Fibroblast of peridontal ligament (primary cell): ENCODE measurements around the gene JPH3.
A peak's percentile ranks its signal among the peaks of the same experiment; 100 is the strongest.

ENCODE experiments used
- DNase-seq: peaks from one replicate; pipeline ENCODE4 v3.0.0-alpha.2; 2010; ENCODE audit errors: extremely low read depth

Gene JPH3

DNA sequence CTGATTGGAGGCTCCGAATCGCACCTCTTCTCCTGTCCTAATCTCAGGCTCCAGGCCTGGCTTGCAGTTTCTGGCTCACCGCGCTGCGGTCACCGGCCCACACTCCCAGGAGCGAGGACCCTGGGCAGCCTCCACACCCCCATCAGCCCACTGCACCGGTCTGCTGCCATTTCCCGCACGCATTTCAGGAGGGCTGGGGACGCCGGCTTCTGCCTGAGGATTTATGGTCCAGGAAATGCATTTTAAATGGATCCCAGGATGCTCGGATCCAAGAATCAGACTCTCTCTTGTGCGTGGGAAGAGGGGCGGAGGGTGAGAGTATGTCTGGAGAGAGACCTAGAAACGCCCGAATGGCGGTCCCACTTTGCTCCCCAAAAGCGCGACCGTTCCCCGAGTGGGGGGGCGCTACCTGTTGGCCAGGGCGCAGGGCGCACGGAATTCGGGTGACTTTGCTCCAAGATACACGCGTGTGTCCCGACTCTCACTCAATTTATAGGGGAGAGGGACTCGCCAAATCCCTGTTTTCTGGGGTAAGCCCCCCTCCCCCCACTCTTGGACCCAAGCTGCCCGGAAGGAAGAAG, 817 bp upstream of the JPH3 start:
- DNase-seq, result no peak

DNA sequence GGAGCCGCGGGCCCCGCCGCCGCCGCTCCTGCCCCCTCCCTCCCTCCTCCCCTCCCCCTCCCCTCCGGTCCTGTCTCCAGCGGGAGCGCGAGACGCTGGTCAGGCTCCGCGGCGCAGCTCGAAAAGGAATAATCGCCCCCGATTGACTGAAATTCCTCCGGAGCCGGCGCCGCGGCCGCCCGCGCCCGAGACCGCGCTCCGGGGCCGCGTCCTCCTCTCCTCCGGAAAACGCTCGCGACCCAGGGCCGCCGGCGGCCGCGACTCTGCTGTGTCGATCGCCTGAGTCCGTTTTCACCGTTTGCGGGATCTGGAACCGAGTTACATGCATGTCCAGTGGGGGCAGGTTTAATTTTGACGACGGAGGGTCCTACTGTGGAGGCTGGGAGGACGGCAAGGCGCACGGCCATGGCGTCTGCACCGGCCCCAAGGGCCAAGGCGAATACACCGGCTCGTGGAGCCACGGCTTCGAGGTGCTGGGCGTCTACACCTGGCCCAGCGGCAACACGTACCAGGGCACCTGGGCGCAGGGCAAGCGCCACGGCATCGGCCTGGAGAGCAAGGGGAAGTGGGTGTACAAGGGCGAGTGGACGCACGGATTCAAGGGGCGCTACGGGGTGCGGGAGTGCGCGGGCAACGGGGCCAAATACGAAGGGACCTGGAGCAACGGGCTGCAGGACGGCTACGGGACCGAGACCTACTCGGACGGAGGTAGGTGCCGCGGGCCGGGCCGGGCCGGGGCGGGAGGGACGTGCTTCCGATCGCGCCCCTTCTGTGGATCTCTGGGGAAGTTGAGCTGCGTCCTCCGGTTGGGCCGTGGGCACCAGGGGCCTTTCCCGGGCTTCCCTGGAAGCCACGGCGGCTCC, 744 bp downstream of the JPH3 start:
- DNase-seq, result no peak

GRCh38 chr16:87603684-87604633, 1.7 kb downstream of the JPH3 start:
- DNase-seq, result no peak

DNA sequence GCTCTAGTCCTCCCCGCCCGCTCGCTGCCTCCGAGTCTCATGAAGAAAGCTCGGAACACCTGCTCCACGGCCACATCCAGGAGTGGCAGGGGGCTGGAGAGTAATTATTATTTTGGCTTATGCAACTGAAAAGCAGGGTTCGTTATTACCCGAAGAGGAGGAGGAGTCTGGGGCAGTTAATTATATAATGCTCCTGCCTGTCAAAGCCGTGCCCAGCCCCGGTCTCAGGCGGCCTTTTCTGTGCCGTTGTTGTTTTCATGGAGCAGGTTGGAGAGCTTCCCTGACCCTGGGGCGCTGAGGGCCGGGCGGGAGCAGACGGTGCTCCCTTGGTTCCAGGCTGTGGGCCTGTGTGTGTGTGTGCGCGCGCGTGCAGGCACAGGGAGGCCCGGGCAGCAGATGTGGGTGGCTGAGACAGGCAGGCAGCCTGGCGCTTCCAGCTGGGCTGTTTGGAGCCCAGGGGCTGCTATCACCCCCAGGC, 2.4 kb downstream of the JPH3 start:
- DNase-seq, result no peak

GRCh38 chr16:87607223-87607622, 4.9 kb downstream of the JPH3 start:
- DNase-seq, result no peak

GRCh38 chr16:87607871-87608270, 5.6 kb downstream of the JPH3 start:
- DNase-seq, result no peak

GRCh38 chr16:87608400-87608985, 6.2 kb downstream of the JPH3 start:
- DNase-seq, result peak; percentile 62

DNA sequence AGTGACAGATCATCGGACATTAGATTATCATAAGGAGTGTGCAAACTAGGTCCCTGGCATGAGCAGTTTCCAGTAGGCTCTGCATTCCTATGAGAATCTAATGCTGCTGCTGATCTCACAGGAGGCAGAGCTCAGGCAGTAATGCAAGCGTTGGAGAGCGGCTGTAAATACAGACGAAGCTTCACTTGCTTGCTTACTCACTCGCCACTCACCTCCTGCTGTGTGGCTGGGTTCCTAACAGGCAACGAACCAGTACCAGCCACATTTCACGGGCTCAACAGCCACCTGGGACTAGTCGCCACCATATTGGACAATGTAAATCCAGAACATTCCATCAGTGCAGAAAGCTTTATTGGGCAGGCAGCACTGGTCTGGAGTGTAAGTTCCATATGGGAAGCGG, 7.7 kb downstream of the JPH3 start:
- DNase-seq, result no peak

DNA sequence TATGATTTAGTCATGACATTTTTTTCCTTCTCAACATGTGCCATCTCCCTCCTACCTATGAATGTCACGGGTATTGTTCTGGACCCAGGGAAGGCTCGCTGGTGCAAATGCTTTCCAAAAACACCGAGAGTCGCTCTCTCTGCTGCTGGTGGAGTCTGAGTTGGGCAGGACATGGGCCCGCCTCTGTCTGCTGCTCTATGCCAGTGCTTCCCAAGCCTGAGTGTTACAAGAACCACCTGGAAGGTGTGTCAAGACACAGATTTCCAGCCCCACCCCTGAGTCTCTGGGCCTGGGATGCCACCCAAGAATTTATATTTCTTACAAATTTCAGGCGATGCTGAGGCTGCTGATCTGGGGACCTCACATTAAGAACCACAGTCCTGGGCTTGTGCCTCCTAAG, 9.1 kb downstream of the JPH3 start:
- no peak for DNase-seq

DNA sequence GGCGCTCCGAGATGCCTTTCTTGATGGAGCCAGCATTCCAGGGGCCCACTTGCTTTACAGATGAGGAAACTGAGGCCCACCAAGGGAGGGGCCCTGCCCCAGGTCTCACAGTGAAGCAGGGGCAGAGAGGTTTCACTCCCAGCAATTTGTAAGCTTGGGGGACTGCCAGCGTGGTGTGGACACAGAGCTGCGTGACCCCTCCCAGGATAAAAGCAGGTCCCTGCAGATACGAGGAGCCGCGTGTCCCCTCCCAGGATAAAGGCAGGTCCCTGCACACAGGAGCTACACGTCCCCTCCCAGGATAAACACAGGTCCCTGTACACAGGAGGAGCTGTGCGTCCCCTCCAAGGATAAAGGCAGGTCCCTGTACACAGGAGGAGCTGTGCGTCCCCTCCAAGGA, 11.7 kb downstream of the JPH3 start:
- no peak for DNase-seq

DNA sequence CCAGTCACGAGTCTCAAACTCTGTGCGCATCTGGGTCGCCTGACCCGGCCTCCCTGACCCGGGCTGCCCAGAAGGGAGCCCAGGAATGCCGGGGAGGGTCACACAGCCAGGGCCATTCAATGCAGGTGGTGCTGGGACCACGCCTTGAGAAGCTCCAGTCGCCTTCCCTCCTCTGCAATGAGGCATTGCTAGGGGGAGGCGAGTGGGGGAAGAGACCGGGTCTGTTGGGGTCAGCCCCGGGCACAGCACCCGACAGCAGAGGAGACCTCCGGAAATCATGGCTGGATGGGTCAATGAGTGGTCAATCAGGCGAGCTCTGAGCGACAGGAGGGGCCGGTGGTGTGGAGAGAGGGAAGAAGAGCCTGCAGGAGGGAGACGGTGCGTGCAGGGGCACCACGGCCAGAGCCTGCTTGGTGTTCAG, 13.3 kb downstream of the JPH3 start:
- DNase-seq, result no peak

GRCh38 chr16:87616556-87616955, 14.2 kb downstream of the JPH3 start:
- DNase-seq, result no peak

GRCh38 chr16:87618216-87618615, 15.9 kb downstream of the JPH3 start:
- DNase-seq, result no peak

DNA sequence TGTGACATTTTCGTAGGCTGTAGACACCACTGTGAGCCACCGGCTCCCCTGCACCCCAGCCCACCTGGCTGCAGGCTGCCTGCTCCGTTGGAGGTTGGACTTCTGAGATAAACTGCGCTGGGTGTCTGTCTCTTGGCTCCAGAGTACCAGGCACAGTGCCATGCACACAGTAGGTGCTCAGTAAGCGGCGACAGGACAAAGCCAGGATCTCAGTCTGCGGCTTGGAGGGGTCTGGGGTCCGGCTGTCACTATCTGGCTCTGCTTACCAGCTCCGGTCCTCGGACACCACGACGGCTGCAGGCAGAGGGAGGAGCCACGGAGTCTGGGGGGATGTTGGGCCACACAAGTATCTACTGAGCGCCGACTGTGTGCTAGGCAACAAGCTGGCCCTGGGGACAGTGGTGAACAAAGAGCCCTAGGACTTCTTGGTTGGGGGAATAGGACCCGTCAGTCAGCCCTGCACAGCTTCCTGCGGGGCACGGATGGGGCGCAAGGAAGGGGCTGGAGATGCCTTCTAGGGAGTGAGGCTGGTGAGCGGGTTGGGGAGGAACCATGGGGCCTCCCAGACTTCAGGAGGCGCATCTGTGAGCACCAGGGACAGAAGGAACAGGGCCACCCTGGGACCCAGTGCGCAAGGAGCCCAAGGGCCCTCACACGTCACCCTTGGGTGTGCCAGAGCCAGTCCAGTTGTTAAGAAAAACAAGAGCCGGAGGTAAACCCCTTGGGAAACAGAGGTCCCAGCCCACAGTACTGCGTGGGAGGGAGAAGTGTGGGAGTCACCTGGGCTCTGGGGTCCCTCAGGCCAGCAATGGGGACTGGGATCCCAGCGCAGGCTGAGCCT, 17.3 kb downstream of the JPH3 start:
- no peak for DNase-seq

- DNase-seq, result no peak
Observed at GRCh38 chr16:87620201-87620495, 17.8 kb downstream of the JPH3 start.

DNA sequence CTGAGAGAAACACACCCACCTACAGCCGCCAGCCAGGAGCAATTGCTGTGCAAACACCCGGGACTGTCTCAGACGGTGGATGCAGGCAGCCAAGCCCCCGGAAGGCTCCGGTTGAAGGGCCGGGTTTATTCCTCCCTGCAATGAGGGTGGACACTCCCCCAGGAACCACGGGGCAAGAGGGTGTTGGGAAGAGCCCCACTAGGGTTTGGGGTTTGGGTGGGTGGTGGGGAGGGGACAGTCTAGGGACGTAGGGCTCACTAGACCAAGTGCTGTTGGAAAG, 19.2 kb downstream of the JPH3 start:
- DNase-seq, result no peak

DNA sequence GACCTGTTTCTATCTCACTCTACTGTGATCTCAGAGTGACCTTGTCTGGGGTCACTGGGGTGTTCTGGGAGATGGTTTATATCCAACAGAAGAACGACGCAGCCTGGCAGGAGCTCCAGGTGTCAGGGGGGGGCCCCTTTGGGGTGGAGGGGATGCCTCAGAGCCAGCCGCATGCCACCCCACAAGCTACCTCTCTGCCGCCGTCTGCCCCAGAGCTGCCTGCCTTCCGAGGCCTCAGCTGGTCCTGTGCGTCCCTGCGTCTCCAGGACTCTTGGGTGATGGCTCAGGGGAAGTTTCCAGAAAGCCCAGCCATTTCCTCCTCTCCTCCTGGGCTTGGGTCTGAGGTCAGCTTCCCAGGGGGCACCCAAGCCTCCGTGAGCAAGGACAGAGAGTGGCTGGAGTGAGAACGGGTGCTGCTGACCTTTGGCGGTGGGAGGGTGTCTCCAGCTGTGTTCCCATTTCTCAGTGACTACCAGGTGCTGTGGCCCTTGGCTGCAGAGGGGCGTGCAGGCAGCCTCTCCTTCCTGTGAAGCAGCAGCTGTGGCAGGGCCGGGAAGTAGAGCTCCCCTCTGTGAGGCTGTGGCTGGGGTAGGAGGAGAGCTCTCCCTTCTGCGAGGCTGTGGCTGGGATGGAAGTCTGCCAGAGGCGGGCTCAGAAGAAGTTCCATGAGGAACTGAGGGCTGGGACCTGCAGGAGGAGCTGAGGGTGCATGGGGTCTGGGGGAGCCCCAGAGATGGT, 19.8 kb downstream of the JPH3 start:
- no peak for DNase-seq

DNA sequence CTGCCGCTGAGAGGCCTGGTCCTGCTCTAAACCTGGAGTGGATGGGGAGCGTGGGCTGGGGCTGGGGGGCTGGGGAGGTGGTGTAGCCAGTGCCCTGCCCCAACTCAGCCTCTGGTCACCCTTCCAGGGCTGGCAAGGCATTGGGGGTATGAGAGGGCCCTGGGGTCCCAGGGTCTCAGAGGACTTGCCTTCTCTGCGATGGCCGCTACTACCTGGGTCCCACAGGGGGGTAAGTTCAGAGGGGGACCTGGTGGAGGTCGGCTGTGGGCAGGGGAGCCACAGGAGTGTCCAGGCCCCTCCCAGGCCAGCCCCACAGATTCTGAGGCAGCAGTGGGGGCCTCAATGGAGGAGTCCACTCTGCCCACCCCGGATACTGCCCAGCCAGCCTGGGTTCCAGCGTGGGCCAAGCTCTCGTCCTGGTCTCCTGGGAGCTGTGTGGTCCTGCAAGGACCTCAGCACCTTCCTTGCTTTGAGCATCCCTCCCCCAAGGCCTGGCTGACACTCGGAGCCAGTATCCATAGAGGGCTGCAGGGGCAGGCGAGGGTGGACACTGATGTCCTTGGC, 20.5 kb downstream of the JPH3 start:
- no peak for DNase-seq

GRCh38 chr16:87625241-87625797, 23.0 kb downstream of the JPH3 start:
- no peak for DNase-seq

- no peak for DNase-seq
Observed at GRCh38 chr16:87626401-87626800, 24.1 kb downstream of the JPH3 start.
